Right renal pelvis (tissue), 4 donors: ENCODE data around the gene FAM47E. TPM values are rescaled to one million over a fixed set of nuclear protein-coding genes. Genes with fewer than 3 reads are reported as not detected.

Experiments used
- DNase-seq, 4 donors: peaks; one replicate each; pipeline ENCODE4 v3.0.0-alpha.2; 2013; ENCODE audit warnings: low read depth in 4 of 4, low spot score in 3 of 4, missing footprints in 1 of 4
- polyA plus RNA-seq, 4 donors: library from polyadenylated mRNA; unstranded; fragments of 120-200 nt; gene quantifications; one replicate each; pipeline ENCODE4 v1.2.1, GENCODE V29; 2013; ENCODE audit not compliant: insufficient read length in 4 of 4

The FAM47E gene, protein sequence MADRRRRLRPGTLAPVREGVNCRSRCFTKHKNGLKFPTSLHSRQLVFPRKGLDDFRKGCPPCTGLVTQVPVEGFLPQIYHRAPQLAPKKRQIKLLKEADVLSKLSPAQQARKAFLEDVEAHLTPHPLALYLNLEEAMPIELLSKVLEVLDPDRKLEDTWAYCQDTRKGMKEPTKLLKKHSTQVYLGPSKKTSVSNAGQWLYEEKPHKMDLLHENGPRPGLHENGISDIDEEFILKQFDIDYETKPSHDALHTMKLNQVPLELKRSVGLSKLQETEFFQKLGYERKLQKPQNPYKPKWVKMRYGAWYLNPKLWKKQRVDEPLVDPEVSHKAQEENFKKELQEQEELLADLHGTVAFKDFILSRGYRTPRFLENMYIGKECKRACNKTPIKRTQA
- polyA plus RNA-seq, result 1 to 10 TPM; 6.1 to 9.6 (median 8.2) TPM

DNA sequence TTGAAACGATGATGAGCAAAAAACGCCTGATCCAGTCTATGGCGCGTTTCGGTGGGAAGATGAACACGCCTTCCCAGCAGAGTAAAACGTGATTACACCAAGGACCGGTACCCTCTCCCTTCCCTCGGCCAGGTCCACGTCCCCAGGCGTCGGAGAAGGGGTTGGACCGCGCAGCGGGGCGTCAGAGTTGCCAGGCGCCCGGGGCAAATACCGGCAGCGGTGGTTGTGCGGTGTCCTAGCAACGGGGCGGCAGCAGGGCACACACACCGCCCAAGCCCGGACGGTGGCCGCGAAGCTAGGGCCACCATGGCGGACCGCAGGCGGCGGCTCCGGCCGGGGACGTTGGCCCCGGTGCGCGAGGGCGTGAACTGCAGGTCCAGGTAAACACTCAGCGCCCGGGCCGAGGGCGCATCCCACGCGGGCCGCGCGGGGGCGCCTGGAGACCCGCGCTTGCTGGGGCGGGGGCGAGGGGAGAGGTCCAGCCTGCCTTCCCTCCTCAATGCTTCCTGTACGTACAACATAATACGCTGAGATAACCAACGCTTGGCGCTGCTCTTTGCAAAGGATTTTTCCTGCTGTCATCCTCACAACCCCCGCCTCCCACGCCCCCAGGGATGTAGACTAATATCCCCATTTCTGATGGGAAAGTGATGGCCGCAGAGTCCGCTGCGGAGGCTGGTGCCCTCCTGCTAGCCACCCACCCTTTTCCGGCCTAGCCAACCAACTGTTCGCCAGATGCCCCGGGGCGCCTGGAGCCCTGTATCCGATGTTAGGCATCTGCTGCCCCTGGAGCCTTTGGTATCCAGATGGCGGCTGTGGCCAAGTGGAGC is at the start of gene FAM47E:
TSS of gene FAM47E (plus strand) at position 281 of the 830 bp plus-strand sequence. CDS start at position 307, 26 bp downstream.
- DNase-seq, result peak; percentile 54 to 60 (median 56)

DNA sequence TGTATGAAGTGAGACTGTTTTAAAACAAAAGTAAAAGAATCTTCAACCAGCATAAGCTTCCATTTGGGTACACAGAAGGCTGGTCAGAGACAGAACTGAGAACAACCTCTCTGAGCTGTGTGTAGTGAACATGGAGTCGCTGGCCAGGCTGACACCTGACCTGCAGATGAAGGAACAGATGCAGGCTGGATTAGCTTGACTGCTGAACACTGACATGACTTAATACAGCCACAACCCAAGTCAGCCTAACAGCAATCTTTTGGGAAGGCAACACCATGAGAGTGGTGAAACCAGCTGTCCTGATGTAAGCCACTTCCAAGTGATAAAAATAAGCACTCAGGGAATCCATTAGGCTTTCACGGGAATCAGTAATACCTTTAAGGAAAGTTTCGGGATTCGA is 48.0 kb upstream of the FAM47E start:
- no peak for DNase-seq

DNA sequence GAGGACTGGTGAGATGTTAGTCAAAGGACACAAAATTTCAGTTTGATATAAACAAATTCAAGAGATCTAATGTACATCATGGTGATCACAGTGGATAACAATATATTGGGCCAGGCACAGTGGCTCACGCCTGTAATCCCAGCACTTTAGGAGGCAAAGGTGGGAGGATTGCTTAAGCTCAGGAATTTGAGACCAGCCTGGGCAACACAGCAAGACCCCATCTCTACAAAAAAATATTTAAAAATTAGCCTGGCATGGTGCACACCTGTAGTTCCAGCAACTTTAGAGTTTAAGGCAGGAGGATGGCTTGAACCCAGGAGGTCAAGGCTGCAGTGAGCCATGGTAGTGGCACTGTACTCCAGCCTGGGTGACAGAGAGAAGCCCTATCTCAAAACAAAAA is 46.6 kb upstream of the FAM47E start:
- no peak for DNase-seq

DNA sequence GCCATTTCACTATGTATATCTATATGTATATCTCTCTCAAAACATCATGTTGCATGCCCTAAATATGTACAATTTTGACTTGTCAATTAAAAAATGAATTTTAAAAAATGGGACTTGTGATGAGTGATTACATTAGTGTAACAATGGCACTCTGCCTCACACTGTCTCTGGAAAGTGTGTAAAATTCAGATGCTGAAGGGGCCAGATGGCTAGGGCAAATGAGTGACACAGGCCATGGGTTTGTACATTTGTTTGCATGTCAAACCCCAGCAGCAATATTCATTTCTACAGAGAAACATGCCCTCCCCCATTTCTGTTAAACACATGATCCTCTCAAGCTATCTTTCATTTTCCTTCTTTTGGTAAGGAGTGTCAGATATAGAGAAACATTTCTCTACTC is 46.0 kb upstream of the FAM47E start:
- DNase-seq, result no peak

DNA sequence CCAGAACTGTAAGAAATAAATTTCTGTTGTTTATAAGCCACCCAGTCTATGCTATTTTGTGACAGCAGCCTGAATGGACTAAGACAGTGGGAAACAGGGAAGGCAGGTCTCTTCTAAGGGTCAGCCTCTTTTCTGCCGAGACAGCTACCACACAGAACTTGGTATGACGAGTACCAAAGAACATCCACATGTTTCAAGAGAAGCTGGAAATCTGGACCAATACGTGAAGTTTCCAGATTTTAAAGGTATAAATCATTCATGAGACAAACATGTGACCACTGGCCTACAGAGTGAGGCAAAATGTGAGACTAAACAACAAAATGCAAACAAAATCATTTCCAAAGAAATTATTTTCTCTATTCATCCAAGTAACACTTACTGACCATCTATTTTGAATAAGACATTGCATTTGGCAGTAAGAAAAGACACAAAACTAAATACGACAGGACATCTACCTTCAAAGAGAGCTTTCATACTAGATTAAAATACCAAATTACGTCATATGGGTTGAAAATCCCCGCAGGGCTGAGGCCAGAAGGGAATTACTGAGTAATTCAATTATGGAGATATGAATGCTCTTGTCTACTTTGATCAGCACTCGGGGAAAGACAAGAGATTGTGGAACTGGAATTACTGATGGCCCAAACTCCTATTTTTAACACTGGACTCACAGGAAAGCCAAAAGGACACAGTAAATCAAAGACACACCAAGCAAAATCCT is 45.1 kb upstream of the FAM47E start:
- DNase-seq, result no peak

DNA sequence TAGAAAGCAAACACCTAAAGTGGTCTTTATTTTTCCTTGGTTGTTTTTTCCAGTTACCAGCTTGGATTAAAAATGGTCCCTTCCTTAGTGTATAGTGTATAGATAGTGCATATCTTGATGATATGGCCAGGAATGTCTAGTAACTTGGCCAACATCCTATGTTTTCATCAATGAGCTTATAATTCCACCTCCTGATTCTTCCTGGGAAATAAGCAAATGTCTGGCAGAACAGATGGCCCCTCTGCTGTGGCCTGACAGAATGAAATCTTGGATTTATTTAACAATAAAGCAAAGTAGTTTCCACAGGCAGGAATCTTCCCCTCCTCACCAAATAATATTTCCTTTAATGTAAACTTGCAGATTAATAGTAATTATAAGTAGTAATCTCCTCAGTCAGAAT is 44.0 kb upstream of the FAM47E start:
- no peak for DNase-seq

DNA sequence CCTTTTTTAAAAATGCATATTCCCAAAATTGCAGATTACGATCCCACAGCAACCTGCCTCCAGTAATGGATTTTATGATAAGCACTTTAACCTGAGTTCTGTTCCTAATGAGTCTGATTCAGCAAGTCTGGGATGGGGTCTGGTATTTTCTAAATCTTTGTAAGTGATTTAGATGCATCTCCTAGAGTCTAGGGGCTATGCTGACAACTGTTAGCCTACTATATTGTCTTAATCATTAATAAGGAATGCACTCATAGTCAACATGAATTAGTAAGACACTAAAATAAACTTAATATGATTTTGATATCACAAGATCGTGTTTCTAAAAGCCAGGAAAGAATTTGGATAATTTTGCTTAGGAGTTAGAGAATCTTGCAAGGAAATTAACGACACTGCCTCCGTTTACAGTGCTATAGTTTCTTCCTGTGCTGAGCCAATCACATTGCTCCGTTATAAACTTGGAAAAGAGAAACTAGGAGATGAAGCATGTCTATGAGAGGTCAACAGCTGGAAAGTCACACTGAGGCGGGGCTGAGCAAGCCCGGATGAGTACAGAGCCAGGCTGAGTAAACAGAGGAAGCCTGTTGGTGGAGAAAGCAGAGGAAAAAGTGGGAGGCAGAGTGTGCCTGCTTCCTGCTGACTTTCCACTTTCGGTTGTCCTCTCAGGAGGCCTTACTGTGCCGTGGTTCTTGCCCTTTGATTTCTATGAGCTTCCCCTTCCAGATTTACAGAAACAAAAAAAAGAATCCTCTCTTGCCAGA is 43.3 kb upstream of the FAM47E start:
- peak in 2 of 4 donors; percentile 58 to 59 for DNase-seq

DNA sequence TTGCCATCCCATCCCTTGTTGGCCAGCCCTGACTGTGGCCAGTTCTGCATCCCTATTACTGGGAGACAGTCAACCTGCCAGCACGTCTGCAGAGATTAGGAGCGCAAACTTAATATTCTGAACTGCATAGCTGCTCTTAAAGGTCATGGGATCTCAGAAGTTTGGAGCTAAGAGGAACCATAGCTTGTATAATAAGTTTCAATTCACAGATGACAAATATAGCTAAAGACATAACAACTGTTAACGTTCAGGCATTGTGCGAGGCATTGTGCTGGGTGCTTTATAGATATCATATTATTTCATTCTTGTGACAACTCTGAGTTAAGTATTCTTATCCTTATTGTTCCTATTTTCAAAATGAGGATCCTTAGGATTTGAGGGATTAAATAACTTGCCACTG is 41.6 kb upstream of the FAM47E start:
- no peak for DNase-seq

DNA sequence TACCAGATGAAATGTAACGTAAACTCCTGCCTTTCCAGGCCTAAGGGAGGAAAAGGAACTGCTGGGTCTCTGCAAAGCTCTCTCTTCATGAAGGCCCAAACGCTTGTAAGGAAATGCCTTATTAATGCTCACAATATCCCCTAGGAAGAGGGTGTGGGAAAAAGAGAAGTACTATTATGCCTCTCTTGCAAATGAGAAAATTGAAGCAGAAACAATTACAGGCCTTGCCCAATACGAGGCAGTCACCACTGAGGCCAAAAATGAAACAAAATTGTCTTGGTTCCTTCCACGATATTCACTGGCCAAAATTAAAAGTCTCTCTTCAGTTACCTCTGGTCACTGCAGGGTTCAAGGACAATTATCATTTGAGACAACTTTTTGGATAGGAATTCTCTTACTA is 41.1 kb upstream of the FAM47E start:
- DNase-seq, result no peak

DNA sequence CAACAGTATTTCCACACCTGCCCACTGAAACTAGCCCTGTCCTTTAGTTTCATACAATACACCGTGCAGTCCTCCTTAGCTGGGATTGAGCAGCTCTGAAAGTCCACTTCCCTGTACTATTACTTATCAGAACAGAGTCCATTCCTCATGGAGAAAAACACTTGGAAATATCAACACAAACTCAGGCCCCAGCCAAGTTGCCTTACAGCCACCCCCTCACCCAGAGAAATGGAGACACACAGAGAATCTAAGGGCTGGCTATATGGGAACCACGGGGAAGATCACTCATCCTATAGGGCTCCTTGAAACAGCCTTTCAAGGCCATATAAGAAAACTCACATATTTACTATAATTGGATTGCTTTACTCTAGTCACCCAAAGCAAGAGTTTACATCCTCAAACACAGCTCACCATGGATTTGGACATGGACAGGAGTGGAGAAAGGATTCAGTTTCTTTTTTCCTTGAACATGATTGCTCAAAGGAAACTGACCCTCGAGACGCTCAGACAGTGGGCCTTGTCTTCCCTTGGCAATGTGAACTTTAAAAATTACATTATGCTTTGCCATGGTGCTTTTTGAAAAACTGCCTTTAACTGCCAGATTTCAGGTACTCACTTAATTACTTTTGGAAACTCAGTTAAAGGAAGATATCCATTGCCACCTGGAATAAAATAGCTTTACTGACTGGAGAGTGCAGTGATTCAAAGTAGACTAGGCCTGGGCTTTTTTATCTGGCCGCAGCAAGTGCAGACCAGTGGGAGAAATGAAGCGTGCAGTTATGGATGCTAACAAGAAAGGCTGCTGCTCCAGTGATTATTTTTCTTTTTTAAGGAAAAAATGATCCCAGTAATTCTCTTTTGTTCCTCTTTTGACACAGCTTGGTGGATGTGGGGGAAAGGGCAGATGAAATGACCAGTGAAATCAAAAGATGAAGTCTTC is 39.5 kb upstream of the FAM47E start:
- no peak for DNase-seq

DNA sequence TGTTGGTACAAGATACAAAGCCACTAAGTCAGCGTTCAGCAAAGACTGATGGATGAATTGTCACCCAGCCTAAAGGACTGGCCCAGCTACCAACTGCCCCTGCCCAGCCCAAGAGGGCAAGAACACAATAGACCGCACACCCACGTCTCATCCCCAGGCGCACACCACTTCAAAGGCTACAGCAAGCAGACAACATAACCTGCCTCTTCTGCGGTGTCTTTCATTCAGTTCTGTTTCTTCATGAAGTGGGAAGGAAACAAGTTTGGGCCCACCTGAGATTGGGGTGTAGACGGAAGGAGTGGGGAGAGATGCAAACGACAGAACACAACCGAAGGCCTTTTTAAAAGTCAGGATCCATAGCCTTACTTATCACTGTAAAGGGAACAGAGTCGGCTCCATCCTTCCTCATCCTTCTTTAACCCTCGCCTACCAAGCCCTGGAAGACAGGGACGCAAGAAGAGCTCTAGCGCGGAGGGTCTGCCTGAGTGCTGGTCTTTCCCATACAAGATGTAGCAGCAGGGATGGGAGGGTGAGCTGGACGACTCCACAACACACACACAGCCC is 38.6 kb upstream of the FAM47E start:
- no peak for DNase-seq

DNA sequence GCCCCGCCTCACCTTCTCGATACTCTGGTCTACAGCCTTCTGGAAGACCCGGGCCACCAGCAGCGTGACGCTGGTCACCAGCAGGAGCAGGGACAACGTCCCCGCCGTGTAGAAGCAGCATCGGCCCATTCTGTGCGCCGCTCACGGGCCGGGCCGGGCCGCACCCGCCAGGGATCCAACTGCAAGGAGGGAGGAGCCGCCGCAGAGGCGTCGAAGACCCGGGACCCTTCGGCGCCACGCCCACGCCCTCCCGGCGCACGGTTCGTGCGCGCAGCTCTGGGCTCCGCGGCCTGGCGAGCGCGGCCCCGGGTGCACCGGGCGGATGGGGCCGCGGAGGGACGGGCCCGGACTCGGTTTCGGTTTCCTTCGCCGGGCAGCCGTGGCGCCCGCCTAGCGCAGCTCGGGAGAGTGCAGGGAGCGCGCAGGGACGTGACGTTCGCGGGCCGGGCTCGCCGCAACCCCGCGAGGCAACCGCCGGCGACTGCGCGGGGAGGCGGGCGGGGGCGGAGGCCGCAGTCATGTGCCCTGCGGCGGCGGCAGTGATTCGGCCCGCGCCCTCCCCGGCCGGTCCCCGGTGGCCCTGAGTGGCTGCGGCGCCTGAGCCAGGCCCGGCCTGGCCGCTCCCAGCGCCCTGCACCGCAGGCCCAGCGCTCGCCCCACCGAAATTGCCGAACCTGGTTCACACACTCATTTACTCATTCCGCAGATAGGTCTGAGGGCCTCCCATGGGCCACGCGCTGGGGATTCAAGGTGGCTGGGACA is 37.9 kb upstream of the FAM47E start, which contains the start of gene SCARB2:
TSS of gene SCARB2 (minus strand) at position 410 of the 762 bp plus-strand sequence. CDS start at position 129, 281 bp downstream.
- peak in 3 of 4 donors; percentile 64 to 75 (median 70) for DNase-seq

DNA sequence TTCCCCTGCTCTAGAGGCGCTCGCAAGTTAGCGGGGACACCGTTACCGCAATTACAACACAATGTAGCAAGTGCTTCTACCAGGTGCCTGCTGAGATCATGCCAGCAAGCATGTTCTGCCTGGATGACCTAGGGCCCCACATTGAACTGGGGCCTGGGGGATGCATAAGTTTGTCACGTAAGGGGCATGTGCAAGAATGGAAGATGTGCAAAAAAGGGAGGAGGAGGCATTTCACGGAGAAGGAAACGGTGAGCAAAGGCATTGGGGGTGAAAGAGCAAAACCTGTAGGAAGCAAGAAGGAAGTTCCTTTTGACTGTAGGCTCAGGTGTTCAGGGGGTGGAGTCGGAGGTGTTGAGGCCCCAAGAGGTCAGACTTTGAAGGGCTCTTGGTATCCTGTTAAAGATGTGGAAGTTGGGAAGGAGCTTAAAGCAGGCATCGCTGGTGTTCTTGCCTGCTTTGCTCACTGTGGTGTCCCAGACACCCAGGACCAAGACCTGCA is 37.3 kb upstream of the FAM47E start:
- no peak for DNase-seq

DNA sequence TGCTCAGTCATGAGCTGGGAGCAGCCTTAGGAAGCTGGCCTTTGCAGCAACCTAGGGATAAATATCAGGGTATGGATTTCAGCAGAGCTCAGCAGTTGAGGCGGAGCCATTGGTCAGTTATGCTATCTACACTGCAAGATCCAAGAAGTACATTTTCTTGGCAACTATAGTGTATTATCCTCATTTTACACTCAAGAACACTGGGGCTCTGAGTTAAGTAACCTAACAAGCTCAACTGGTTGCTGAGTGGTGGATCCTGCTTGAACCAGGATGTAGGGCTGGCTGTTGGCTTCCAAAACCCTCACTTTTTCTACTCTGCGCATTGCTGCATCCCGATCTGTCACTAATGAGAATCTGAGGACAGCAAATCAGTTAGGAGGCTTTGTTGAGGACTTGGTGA is 36.4 kb upstream of the FAM47E start:
- DNase-seq, result no peak

DNA sequence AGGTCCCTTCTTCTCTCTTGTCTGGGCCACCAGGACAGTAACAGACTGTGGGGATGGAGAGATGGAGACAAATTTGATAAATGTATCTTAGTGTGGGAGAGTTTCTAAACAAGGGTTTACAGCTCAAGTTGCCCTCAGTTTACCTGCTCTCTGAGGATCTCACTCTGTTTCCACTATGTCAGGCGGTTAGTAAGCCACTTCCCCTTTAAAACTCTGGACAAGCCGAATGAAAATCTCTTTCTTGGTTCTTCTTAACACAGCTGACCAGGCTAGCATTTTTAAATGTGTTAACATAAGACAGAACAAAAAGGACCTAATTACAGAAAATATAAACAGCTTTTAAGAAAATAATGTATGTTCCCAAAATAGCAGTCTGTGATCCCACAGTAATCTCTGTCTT is 35.0 kb upstream of the FAM47E start:
- DNase-seq, result no peak

DNA sequence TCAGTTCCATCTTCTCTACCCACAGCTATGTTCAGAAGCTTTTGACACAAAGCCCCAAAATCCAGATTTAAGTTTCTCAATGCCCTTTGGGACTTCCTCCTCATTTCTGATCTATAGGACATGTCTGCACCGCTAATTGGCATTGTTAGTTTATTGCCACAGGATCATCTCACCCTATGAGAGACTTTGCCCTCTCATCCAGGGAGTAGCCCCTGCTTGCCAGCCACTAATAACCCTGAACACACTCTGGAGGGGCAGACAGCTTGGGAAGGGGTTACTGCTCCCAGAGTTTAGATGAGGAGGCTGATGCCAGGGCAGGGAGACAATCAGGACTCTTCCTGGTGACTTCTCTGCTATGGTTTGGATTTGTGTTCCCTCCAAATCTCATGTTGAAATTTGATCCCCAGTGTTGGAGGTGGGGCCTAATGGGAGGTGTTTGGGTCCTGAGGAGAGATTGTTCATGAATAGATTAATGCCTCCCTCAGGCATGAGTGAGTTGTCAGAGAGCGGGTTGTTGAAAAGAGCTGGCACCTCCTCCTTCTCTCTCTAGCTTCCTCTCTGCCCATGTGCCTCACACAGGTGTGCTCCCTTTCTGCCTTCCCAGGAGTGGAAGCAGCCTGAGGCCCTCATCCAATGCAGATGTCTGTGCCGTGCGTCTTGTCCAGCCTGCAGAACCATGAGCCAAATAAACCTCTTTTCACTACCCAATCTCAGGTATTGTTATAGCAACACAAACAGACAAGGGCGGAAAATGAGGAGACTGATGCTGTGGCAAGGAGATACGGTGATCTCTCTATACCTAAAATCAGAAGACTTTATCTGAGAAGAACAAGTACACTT is 34.3 kb upstream of the FAM47E start:
- no peak for DNase-seq
